Testis (tissue), 3 donors: ENCODE data around the gene TNFRSF1A. TPM values are rescaled to one million over a fixed set of nuclear protein-coding genes. Genes with fewer than 3 reads are reported as not detected.

Experiments used
- DNase-seq: peaks from one replicate; pipeline ENCODE4 v3.0.0-alpha.2; 2019
- H3K27ac ChIP-seq, 2 donors: fragments of 200-600 bp; sonication (generic); one replicate each; pipeline ENCODE4 v1.5.1; 2019
- H3K27me3 ChIP-seq: fragments of 200-600 bp; sonication (generic); one replicate; pipeline ENCODE4 v1.5.1; 2019
- H3K36me3 ChIP-seq: fragments of 200-600 bp; sonication (generic); one replicate; pipeline ENCODE4 v1.5.1; 2017; ENCODE audit warnings: low read depth; ENCODE audit errors: missing control alignments
- H3K4me1 ChIP-seq: fragments of 200-600 bp; sonication (generic); one replicate; pipeline ENCODE4 v1.5.1; 2019
- H3K4me3 ChIP-seq, 2 donors: fragments of 200-600 bp; sonication (generic); one replicate each; pipeline ENCODE4 v1.5.1; 2017 to 2019
- H3K9me3 ChIP-seq: fragments of 200-600 bp; sonication (generic); one replicate; pipeline ENCODE4 v1.5.1; 2017
- CTCF ChIP-seq, 3 experiments: fragments of 450-650 bp in 2 of 3; fragments of 200-600 bp in 1 of 3; sonication (generic) in 1 of 3; IDR thresholded peaks; one replicate each; pipeline ENCODE4 v1.5.1; 2016 to 2019; ENCODE audit warnings: antibody characterized with exemption in 3 of 3, mild to moderate bottlenecking in 2 of 3, moderate library complexity in 1 of 3
- POLR2A ChIP-seq: fragments of 450-650 bp; IDR thresholded peaks from one replicate; pipeline ENCODE4 v1.6.1; 2017; ENCODE audit warnings: antibody characterized with exemption, mild to moderate bottlenecking, moderate library complexity
- WGBS, 2 donors: methylation state at CpG; one replicate each; pipeline ENCODE4 v1.1.5; 2018; 5-methylcytosine and 5-hydroxymethylcytosine counted together
- intact Hi-C: fragments of 100-400 bp; cut with DNase I; formaldehyde crosslinking; loops from one replicate; pipeline ENCODE4 v1.15.1; 2023; ENCODE audit warnings: low total_unique reads
- polyA plus RNA-seq: library from polyadenylated mRNA; stranded (reverse); fragments of 350-450 nt; fragmentation: Illumina TruSeq; extraction: RNeasy Lipid Tissue Mini Kit (QIAGEN cat#74804); gene quantifications from one replicate; pipeline ENCODE4 v1.2.3, GENCODE V29; 2014; ENCODE audit warnings: low read depth, low replicate concordance; ENCODE audit not compliant: insufficient read depth
- total RNA-seq, 2 donors: library from RNA; depleted of rRNA; stranded (reverse); fragments of >200 nt; gene quantifications; one replicate each; pipeline ENCODE4 v1.2.3, GENCODE V29; 2016

The TNFRSF1A gene
- total and polyA plus RNA-seq, 3 donors from 2014 or later: 59.8 to 106 (median 94.6) TPM

- DNase-seq: no peak
- no peak for TF ChIP-seq POLR2A
- TF ChIP-seq CTCF (IDR thresholded peaks at IDR 0.05): no peak
- intact Hi-C loops: loop anchor here (10.0 kb wide), 1 partner anchor 48 kb away; no protein-coding TSS in a partner anchor
- Histone ChIP-seq H3K4me1 (peaks cover 18% of the 10 kb centered on the region), H3K4me3 (no peak overlapping the region), H3K9me3 (no peaks in the 10 kb centered on the region), H3K27ac (peak overlapping the region; percentile 85 to 94), H3K36me3 (no peaks in the 10 kb centered on the region), H3K27me3 (no peaks in the 10 kb centered on the region)
- 62 to 69% methylated on average over 6 of the region's 6 CpGs for WGBS, 2 donors
These were observed 41.1 kb upstream of the TNFRSF1A start for GRCh38 chr12:6382982-6383381.

GRCh38 chr12:6382371-6382770, 40.5 kb upstream of the TNFRSF1A start:
- Histone ChIP-seq H3K4me3 (no peak overlapping the region), H3K9me3 (no peaks in the 10 kb centered on the region), H3K27me3 (no peaks in the 10 kb centered on the region), H3K36me3 (no peaks in the 10 kb centered on the region), H3K27ac (no peak overlapping the region), H3K4me1 (peaks cover 24% of the 10 kb centered on the region)
- no peak for DNase-seq
- intact Hi-C loops: loop anchor here (10.0 kb wide), 1 partner anchor 48 kb away; no protein-coding TSS in a partner anchor
- TF ChIP-seq POLR2A: no peak
- TF ChIP-seq CTCF (IDR thresholded peaks at IDR 0.05): no peak
- WGBS, 2 donors: 82 to 84% methylated on average over 6 to 7 of the region's 7 CpGs

- Histone ChIP-seq H3K4me3 (no peak overlapping the region), H3K36me3 (no peaks in the 10 kb centered on the region), H3K27ac (no peak overlapping the region), H3K4me1 (peaks cover 43% of the 10 kb centered on the region), H3K9me3 (no peaks in the 10 kb centered on the region), H3K27me3 (no peaks in the 10 kb centered on the region)
- TF ChIP-seq CTCF (IDR thresholded peaks at IDR 0.05) (no peak), POLR2A (no peak)
- intact Hi-C loops: loop anchor here (10.0 kb wide), 1 partner anchor 46 kb away; no protein-coding TSS in a partner anchor
- DNase-seq: no peak
- 90 to 91% methylated on average over 14 of the region's 14 CpGs for WGBS, 2 donors
These were observed 38.6 kb upstream of the TNFRSF1A start for GRCh38 chr12:6380141-6381121.

- Histone ChIP-seq H3K4me1 (peaks cover 48% of the 10 kb centered on the region), H3K27ac (no peak overlapping the region), H3K4me3 (no peak overlapping the region), H3K27me3 (no peaks in the 10 kb centered on the region), H3K9me3 (no peaks in the 10 kb centered on the region), H3K36me3 (no peaks in the 10 kb centered on the region)
- TF ChIP-seq CTCF (IDR thresholded peaks at IDR 0.05) (no peak), POLR2A (no peak)
- DNase-seq: no peak
- WGBS, 2 donors: 83 to 86% methylated on average over 13 of the region's 13 CpGs
- intact Hi-C loops: no loop called here
These were observed 37.0 kb upstream of the TNFRSF1A start for GRCh38 chr12:6378709-6379472.
